WTC11 (cell line): ENCODE results near the gene NAA25. TPM values are rescaled to one million over a fixed set of nuclear protein-coding genes. Genes with fewer than 3 reads are reported as not detected.

Source experiments
- ATAC-seq: fragments of 200-7000 bp; cut with Tn5 transposase; 2 replicates; pipeline ENCODE4 v1.10.0; 2021; ENCODE audit warnings: mild to moderate bottlenecking, moderate library complexity
- CTCF ChIA-PET: fragments of 300-600 bp; sonication (Branson Sonifier 250); formaldehyde crosslinking; loops from one replicate; lab custom pipeline; 2021; ENCODE audit warnings: antibody characterized with exemption; lab: Charles Lee
- POLR2A ChIA-PET: fragments of 350-600 bp; sonication (Branson Sonifier 250); formaldehyde crosslinking; loops from one replicate; lab custom pipeline; 2021; ENCODE audit warnings: antibody characterized with exemption; lab: Charles Lee
- DNase-seq: peaks from one replicate; pipeline ENCODE4 v3.0.0; 2021; ENCODE audit warnings: low spot score
- H3K27ac Mint-ChIP-seq: 2 replicates; pipeline ENCODE4 v1.8.0; 2021; ENCODE audit warnings: mixed read lengths
- H3K27me3 Mint-ChIP-seq: 2 replicates; pipeline ENCODE4 v1.8.0; 2021; ENCODE audit warnings: low read depth, mild to moderate bottlenecking, moderate library complexity, mixed read lengths
- H3K36me3 Mint-ChIP-seq: 2 replicates; pipeline ENCODE4 v1.8.0; 2021; ENCODE audit warnings: mixed read lengths
- H3K4me1 Mint-ChIP-seq: 2 replicates; pipeline ENCODE4 v1.8.0; 2022; ENCODE audit warnings: mixed read lengths
- H3K4me3 Mint-ChIP-seq: 2 replicates; pipeline ENCODE4 v1.8.0; 2021; ENCODE audit warnings: mild to moderate bottlenecking, moderate library complexity, mixed read lengths
- H3K9me3 Mint-ChIP-seq: 2 replicates; pipeline ENCODE4 v1.8.0; 2021; ENCODE audit warnings: mixed read lengths
- CREB1 ChIP-seq: sonication (generic); formaldehyde crosslinking; IDR thresholded peaks from 2 replicates; pipeline ENCODE4 v1.8.0; 2023; ENCODE audit warnings: mild to moderate bottlenecking, missing genetic modification reagents
- EMX1 ChIP-seq: fragments of 250-450 bp; sonication (Bioruptor Pico); IDR thresholded peaks from 2 replicates; pipeline ENCODE4 v1.8.0; 2021; ENCODE audit warnings: mild to moderate bottlenecking
- ETV6 ChIP-seq: sonication (generic); formaldehyde crosslinking; IDR thresholded peaks from 2 replicates; pipeline ENCODE4 v1.8.1; 2022; ENCODE audit warnings: mild to moderate bottlenecking, missing genetic modification reagents
- FOXP1 ChIP-seq: sonication (generic); formaldehyde crosslinking; IDR thresholded peaks from 2 replicates; pipeline ENCODE4 v1.8.0; 2022; ENCODE audit warnings: missing genetic modification reagents, mild to moderate bottlenecking, moderate library complexity, borderline replicate concordance
- IRF2 ChIP-seq: sonication (generic); formaldehyde crosslinking; IDR thresholded peaks from 2 replicates; pipeline ENCODE4 v1.8.0; 2022; ENCODE audit warnings: low read depth, missing genetic modification reagents, borderline replicate concordance
- NR2C2 ChIP-seq: sonication (generic); formaldehyde crosslinking; IDR thresholded peaks from 2 replicates; pipeline ENCODE4 v1.8.0; 2022; ENCODE audit warnings: mild to moderate bottlenecking, missing genetic modification reagents
- RORB ChIP-seq: fragments of 250-450 bp; sonication (Bioruptor Pico); IDR thresholded peaks from 2 replicates; pipeline ENCODE4 v1.9.0; 2021; ENCODE audit warnings: mild to moderate bottlenecking
- TP53 ChIP-seq: sonication (generic); formaldehyde crosslinking; IDR thresholded peaks from 2 replicates; pipeline ENCODE4 v1.8.1; 2023; ENCODE audit warnings: mild to moderate bottlenecking, missing genetic modification reagents
- ZBTB43 ChIP-seq: sonication (generic); formaldehyde crosslinking; IDR thresholded peaks from 2 replicates; pipeline ENCODE4 v1.8.1; 2023; ENCODE audit warnings: mild to moderate bottlenecking, missing genetic modification reagents
- ZNF219 ChIP-seq: sonication (generic); formaldehyde crosslinking; IDR thresholded peaks from 2 replicates; pipeline ENCODE4 v1.8.0; 2023; ENCODE audit warnings: missing genetic modification reagents, mild to moderate bottlenecking, borderline replicate concordance
- ZNF512 ChIP-seq: sonication (generic); formaldehyde crosslinking; IDR thresholded peaks from 2 replicates; pipeline ENCODE4 v1.8.1; 2022; ENCODE audit warnings: missing genetic modification reagents, borderline replicate concordance
- total RNA-seq: library from RNA; stranded (reverse); gene quantifications from 3 replicates; pipeline ENCODE4 v1.2.3, GENCODE V29; 2021
- TF ChIP-seq, protein P1 (sequence below): sonication (generic); formaldehyde crosslinking; conservative IDR thresholded peaks from 2 replicates; pipeline ENCODE4 v1.8.1; 2022; ENCODE audit warnings: mild to moderate bottlenecking, missing genetic modification reagents
- TF ChIP-seq, protein P2 (sequence below): fragments of 250-450 bp; sonication (Bioruptor Pico); IDR thresholded peaks from 2 replicates; pipeline ENCODE4 v1.9.0; 2021; ENCODE audit warnings: mild to moderate bottlenecking, borderline replicate concordance

Gene NAA25
- total RNA-seq, 1 experiment from 2014 or later: 47.5 TPM

DNA sequence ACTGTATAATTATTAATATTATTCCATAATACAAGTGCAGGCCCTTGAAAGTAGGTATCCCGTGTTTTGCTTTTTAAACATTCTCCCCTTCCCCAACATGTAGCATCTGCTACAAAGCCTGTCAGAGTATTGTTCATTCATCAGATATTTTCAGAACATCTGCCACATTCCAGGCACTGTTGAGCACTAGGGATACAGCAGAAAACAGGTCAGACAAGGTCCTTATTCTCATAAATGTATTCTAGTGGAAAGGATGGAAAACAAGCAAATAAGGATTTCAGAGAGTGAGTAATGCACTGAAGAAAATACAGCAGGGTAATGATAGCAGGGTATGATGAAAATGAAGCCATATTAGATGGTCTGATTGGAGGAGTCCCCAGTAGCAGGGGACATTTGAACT lies 91.5 kb downstream of the NAA25 start:
- POLR2A ChIA-PET: no interaction called here
- H3K27ac Mint-ChIP-seq: peak overlapping the region; percentile 82; the same call in 1 of the 2 replicates
- no peaks in the 10 kb centered on the region for H3K27me3 Mint-ChIP-seq
- no peak overlapping the region for H3K4me3 Mint-ChIP-seq
- no peak for ATAC-seq
- CTCF ChIA-PET: no interaction called here
- H3K36me3 Mint-ChIP-seq: peaks cover 33% of the 10 kb centered on the region
- TF ChIP-seq, protein P1, sequence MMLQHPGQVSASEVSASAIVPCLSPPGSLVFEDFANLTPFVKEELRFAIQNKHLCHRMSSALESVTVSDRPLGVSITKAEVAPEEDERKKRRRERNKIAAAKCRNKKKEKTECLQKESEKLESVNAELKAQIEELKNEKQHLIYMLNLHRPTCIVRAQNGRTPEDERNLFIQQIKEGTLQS (CRISPR knock-in tag): no peak
- TF ChIP-seq ZBTB43 (CRISPR knock-in tag): no peak
- TF ChIP-seq, protein P2, sequence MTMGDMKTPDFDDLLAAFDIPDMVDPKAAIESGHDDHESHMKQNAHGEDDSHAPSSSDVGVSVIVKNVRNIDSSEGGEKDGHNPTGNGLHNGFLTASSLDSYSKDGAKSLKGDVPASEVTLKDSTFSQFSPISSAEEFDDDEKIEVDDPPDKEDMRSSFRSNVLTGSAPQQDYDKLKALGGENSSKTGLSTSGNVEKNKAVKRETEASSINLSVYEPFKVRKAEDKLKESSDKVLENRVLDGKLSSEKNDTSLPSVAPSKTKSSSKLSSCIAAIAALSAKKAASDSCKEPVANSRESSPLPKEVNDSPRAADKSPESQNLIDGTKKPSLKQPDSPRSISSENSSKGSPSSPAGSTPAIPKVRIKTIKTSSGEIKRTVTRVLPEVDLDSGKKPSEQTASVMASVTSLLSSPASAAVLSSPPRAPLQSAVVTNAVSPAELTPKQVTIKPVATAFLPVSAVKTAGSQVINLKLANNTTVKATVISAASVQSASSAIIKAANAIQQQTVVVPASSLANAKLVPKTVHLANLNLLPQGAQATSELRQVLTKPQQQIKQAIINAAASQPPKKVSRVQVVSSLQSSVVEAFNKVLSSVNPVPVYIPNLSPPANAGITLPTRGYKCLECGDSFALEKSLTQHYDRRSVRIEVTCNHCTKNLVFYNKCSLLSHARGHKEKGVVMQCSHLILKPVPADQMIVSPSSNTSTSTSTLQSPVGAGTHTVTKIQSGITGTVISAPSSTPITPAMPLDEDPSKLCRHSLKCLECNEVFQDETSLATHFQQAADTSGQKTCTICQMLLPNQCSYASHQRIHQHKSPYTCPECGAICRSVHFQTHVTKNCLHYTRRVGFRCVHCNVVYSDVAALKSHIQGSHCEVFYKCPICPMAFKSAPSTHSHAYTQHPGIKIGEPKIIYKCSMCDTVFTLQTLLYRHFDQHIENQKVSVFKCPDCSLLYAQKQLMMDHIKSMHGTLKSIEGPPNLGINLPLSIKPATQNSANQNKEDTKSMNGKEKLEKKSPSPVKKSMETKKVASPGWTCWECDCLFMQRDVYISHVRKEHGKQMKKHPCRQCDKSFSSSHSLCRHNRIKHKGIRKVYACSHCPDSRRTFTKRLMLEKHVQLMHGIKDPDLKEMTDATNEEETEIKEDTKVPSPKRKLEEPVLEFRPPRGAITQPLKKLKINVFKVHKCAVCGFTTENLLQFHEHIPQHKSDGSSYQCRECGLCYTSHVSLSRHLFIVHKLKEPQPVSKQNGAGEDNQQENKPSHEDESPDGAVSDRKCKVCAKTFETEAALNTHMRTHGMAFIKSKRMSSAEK: no peak
- DNase-seq: no peak
- peaks cover 13% of the 10 kb centered on the region for H3K4me1 Mint-ChIP-seq
- peaks cover 9% of the 10 kb centered on the region for H3K9me3 Mint-ChIP-seq

DNA sequence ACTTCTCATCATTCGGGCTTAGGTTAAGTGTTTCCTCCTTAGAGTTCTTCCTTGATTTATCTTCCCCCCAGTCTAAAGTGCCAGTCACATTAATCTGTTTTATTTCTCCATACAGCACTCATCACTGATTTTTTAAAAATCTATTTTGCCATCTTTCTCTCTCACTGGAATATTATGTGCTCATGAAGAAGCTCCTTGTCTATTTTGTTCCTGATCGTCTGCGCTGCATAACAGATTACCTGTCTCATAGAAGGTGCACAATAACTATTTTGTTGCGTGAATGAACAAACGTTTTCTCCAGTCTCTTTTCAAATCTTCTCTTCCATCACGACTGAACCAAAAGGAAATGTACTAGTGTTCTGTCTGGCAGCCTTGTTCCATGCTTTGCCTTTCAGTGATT lies 92.6 kb downstream of the NAA25 start:
- Mint-ChIP-seq H3K36me3 (peaks cover 29% of the 10 kb centered on the region), H3K9me3 (peaks cover 9% of the 10 kb centered on the region), H3K27me3 (no peaks in the 10 kb centered on the region), H3K27ac (peak overlapping the region; percentile 45; the same call in 1 of the 2 replicates), H3K4me3 (peak overlapping the region; percentile 34), H3K4me1 (peaks cover 22% of the 10 kb centered on the region)
- CTCF ChIA-PET: no interaction called here
- ATAC-seq (no peak), DNase-seq (no peak)
- POLR2A ChIA-PET: interaction anchor here (1.0 kb wide), 1 partner anchor 201 kb away, joined by 3 read pairs; no protein-coding TSS in a partner anchor
- TF ChIP-seq ZNF219 (no peak), TP53 (CRISPR knock-in tag) (no peak), EMX1 (CRISPR knock-in tag) (no peak), FOXP1 (no peak), RORB (CRISPR knock-in tag) (no peak), IRF2 (CRISPR knock-in tag) (no peak), NR2C2 (CRISPR knock-in tag) (no peak), ETV6 (CRISPR knock-in tag) (no peak), ZNF512 (CRISPR knock-in tag) (no peak), CREB1 (CRISPR knock-in tag) (no peak)
- TF ChIP-seq, protein P1 (CRISPR knock-in tag): no peak
